SK-N-SH treated with all-trans-retinoic acid at 6 μM for 48 hours (cell line): ENCODE measurements around the gene NKX1-2.

ENCODE experiments used
- ATAC-seq: fragments of 200-7000 bp; cut with Tn5 transposase; 3 replicates; pipeline ENCODE4 v1.9.1; 2020; ENCODE audit warnings: mild to moderate bottlenecking, moderate library complexity
- ARNTL ChIP-seq: fragments of 450-650 bp; formaldehyde crosslinking; IDR thresholded peaks from 2 replicates; pipeline ENCODE4 v1.5.0; 2020; ENCODE audit warnings: low read depth, mild to moderate bottlenecking, moderate library complexity, borderline replicate concordance
- BACH2 ChIP-seq: fragments of 250-450 bp; sonication (Bioruptor Pico); IDR thresholded peaks from 2 replicates; pipeline ENCODE4 v1.9.0; 2021; ENCODE audit warnings: mild to moderate bottlenecking, borderline replicate concordance
- CSDC2 ChIP-seq: fragments of 250-450 bp; sonication (Bioruptor Pico); IDR thresholded peaks from 2 replicates; pipeline ENCODE4 v1.5.0; 2020; ENCODE audit warnings: mild to moderate bottlenecking, moderate library complexity
- ESRRG ChIP-seq: fragments of 250-450 bp; sonication (Bioruptor Pico); IDR thresholded peaks from 2 replicates; pipeline ENCODE4 v1.6.1; 2021; ENCODE audit warnings: mild to moderate bottlenecking
- GLIS3 ChIP-seq: fragments of 250-450 bp; sonication (Bioruptor Pico); IDR thresholded peaks from 2 replicates; pipeline ENCODE4 v1.5.0; 2020; ENCODE audit warnings: mild to moderate bottlenecking, moderate library complexity
- ISL1 ChIP-seq: fragments of 250-450 bp; sonication (Bioruptor Pico); IDR thresholded peaks from 2 replicates; pipeline ENCODE4 v2.1.2; 2022; ENCODE audit warnings: mild to moderate bottlenecking, moderate library complexity
- OSR1 ChIP-seq: fragments of 250-450 bp; sonication (Bioruptor Pico); IDR thresholded peaks from 2 replicates; pipeline ENCODE4 v1.8.0; 2022; ENCODE audit warnings: moderate library complexity, mild to moderate bottlenecking, inconsistent platforms
- PPARA ChIP-seq: fragments of 250-450 bp; sonication (Bioruptor Pico); IDR thresholded peaks from 2 replicates; pipeline ENCODE4 v1.5.0; 2020; ENCODE audit warnings: mild to moderate bottlenecking, borderline replicate concordance
- RARB ChIP-seq: fragments of 250-450 bp; sonication (Bioruptor Pico); IDR thresholded peaks from 2 replicates; pipeline ENCODE4 v1.8.0; 2021; ENCODE audit warnings: mild to moderate bottlenecking, moderate library complexity
- SNAI2 ChIP-seq: fragments of 250-450 bp; sonication (Bioruptor Pico); IDR thresholded peaks from 2 replicates; pipeline ENCODE4 v1.5.0; 2020; ENCODE audit warnings: mild to moderate bottlenecking, moderate library complexity
- TCF4 ChIP-seq: fragments of 250-450 bp; sonication (Bioruptor Pico); IDR thresholded peaks from 2 replicates; pipeline ENCODE4 v1.8.0; 2021; ENCODE audit warnings: mild to moderate bottlenecking, moderate library complexity, borderline replicate concordance
- TOX ChIP-seq: fragments of 250-450 bp; sonication (Bioruptor Pico); IDR thresholded peaks from 2 replicates; pipeline ENCODE4 v1.8.0; 2021; ENCODE audit warnings: mild to moderate bottlenecking, moderate library complexity, borderline replicate concordance
- TSHZ2 ChIP-seq: fragments of 250-450 bp; sonication (Bioruptor Pico); IDR thresholded peaks from 2 replicates; pipeline ENCODE4 v1.5.0; 2020; ENCODE audit warnings: mild to moderate bottlenecking, moderate library complexity
- ZC3H10 ChIP-seq: fragments of 250-450 bp; sonication (Bioruptor Pico); IDR thresholded peaks from 2 replicates; pipeline ENCODE4 v1.5.1; 2021; ENCODE audit warnings: mild to moderate bottlenecking, moderate library complexity
- ZFP3 ChIP-seq: fragments of 250-450 bp; sonication (Bioruptor Pico); IDR thresholded peaks from 2 replicates; pipeline ENCODE4 v1.5.0; 2020; ENCODE audit warnings: mild to moderate bottlenecking, moderate library complexity
- ZFP30 ChIP-seq: fragments of 450-650 bp; formaldehyde crosslinking; IDR thresholded peaks from 2 replicates; pipeline ENCODE4 v1.5.0; 2022; ENCODE audit warnings: mild to moderate bottlenecking, moderate library complexity
- ZNF8 ChIP-seq: fragments of 450-650 bp; formaldehyde crosslinking; IDR thresholded peaks from 2 replicates; pipeline ENCODE4 v1.5.0; 2020; ENCODE audit warnings: mild to moderate bottlenecking, moderate library complexity
- TF ChIP-seq, protein P1 (sequence below): fragments of 250-450 bp; sonication (Bioruptor Pico); IDR thresholded peaks from 2 replicates; pipeline ENCODE4 v1.8.0; 2020; ENCODE audit warnings: mild to moderate bottlenecking, moderate library complexity, borderline replicate concordance
- TF ChIP-seq, protein P2 (sequence below): fragments of 250-450 bp; sonication (Bioruptor Pico); IDR thresholded peaks from 2 replicates; pipeline ENCODE4 v1.8.0; 2021; ENCODE audit warnings: low read depth, mild to moderate bottlenecking, moderate library complexity, borderline replicate concordance
- TF ChIP-seq, protein P3 (sequence below): fragments of 250-450 bp; sonication (Bioruptor Pico); IDR thresholded peaks from 2 replicates; pipeline ENCODE4 v1.5.1; 2021; ENCODE audit warnings: mild to moderate bottlenecking, moderate library complexity

Gene NKX1-2

GRCh38 chr10:124495162-124495561, 45.3 kb upstream of the NKX1-2 start:
- no peak for TF ChIP-seq CSDC2 (CRISPR knock-in tag)
- no peak for TF ChIP-seq BACH2 (CRISPR knock-in tag)
- TF ChIP-seq, protein P1, sequence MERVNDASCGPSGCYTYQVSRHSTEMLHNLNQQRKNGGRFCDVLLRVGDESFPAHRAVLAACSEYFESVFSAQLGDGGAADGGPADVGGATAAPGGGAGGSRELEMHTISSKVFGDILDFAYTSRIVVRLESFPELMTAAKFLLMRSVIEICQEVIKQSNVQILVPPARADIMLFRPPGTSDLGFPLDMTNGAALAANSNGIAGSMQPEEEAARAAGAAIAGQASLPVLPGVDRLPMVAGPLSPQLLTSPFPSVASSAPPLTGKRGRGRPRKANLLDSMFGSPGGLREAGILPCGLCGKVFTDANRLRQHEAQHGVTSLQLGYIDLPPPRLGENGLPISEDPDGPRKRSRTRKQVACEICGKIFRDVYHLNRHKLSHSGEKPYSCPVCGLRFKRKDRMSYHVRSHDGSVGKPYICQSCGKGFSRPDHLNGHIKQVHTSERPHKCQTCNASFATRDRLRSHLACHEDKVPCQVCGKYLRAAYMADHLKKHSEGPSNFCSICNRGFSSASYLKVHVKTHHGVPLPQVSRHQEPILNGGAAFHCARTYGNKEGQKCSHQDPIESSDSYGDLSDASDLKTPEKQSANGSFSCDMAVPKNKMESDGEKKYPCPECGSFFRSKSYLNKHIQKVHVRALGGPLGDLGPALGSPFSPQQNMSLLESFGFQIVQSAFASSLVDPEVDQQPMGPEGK, result no peak
- ATAC-seq, result no peak

- no peak for ATAC-seq
- no peak for TF ChIP-seq ZNF8 (CRISPR knock-in tag)
- no peak for TF ChIP-seq RARB (CRISPR knock-in tag)
- TF ChIP-seq, protein P2, sequence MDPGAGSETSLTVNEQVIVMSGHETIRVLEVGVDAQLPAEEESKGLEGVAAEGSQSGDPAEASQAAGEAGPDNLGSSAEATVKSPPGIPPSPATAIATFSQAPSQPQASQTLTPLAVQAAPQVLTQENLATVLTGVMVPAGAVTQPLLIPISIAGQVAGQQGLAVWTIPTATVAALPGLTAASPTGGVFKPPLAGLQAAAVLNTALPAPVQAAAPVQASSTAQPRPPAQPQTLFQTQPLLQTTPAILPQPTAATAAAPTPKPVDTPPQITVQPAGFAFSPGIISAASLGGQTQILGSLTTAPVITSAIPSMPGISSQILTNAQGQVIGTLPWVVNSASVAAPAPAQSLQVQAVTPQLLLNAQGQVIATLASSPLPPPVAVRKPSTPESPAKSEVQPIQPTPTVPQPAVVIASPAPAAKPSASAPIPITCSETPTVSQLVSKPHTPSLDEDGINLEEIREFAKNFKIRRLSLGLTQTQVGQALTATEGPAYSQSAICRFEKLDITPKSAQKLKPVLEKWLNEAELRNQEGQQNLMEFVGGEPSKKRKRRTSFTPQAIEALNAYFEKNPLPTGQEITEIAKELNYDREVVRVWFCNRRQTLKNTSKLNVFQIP, result no peak
- TF ChIP-seq ISL1 (CRISPR knock-in tag), result no peak
- TF ChIP-seq SNAI2, result no peak
- no peak for TF ChIP-seq TCF4 (CRISPR knock-in tag)
- no peak for TF ChIP-seq ARNTL
- TF ChIP-seq BACH2 (CRISPR knock-in tag), result no peak
Observed at GRCh38 chr10:124494046-124494807, 44.4 kb upstream of the NKX1-2 start.

- no peak for ATAC-seq
- TF ChIP-seq PPARA (CRISPR knock-in tag), result no peak
- no peak for TF ChIP-seq ZC3H10 (CRISPR knock-in tag)
- TF ChIP-seq SNAI2, result no peak
- no peak for TF ChIP-seq TOX (CRISPR knock-in tag)
Observed at GRCh38 chr10:124493214-124493882, 43.5 kb upstream of the NKX1-2 start.

- ATAC-seq, result no peak
- TF ChIP-seq TCF4 (CRISPR knock-in tag) (no peak), ZNF8 (CRISPR knock-in tag) (no peak), ESRRG (no peak), ZFP3 (CRISPR knock-in tag) (no peak), ZFP30 (CRISPR knock-in tag) (no peak), TOX (CRISPR knock-in tag) (no peak), SNAI2 (no peak), OSR1 (CRISPR knock-in tag) (no peak), ZC3H10 (CRISPR knock-in tag) (no peak), TSHZ2 (no peak), CSDC2 (CRISPR knock-in tag) (no peak), GLIS3 (CRISPR knock-in tag) (no peak), ISL1 (CRISPR knock-in tag) (no peak), ARNTL (no peak), PPARA (CRISPR knock-in tag) (no peak), BACH2 (CRISPR knock-in tag) (no peak)
- TF ChIP-seq, protein P3, sequence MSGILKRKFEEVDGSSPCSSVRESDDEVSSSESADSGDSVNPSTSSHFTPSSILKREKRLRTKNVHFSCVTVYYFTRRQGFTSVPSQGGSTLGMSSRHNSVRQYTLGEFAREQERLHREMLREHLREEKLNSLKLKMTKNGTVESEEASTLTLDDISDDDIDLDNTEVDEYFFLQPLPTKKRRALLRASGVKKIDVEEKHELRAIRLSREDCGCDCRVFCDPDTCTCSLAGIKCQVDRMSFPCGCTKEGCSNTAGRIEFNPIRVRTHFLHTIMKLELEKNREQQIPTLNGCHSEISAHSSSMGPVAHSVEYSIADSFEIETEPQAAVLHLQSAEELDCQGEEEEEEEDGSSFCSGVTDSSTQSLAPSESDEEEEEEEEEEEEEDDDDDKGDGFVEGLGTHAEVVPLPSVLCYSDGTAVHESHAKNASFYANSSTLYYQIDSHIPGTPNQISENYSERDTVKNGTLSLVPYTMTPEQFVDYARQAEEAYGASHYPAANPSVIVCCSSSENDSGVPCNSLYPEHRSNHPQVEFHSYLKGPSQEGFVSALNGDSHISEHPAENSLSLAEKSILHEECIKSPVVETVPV (CRISPR knock-in tag), result no peak
- TF ChIP-seq, protein P2, result no peak
- TF ChIP-seq, protein P1, result no peak
- TF ChIP-seq, all 23 proteins: peak for 0
Observed at GRCh38 chr10:124492266-124492665, 42.4 kb upstream of the NKX1-2 start.
